ENCODE data around the gene CCDC24.

The CCDC24 gene

GRCh38 chr1:43999455-43999854 is 8.1 kb downstream of the CCDC24 start:
- Histone ChIP-seq H2AFZ (ENCODE audit: low read length) (no peak overlapping the region), H3K27ac (replicated peaks; ENCODE audit: low read length) (no peak overlapping the region), H3K79me1 (ENCODE audit: low read depth, low read length) (peaks cover 2% of the 10 kb centered on the region), H3K18ac (ENCODE audit: low read length) (no peak overlapping the region), H4K8ac (ENCODE audit: low read depth, low read length) (no peak overlapping the region), H3K4me2 (ENCODE audit: insufficient read depth, low read length, poor library complexity, severe bottlenecking) (no peak overlapping the region), H2BK15ac (ENCODE audit: low read length) (no peak overlapping the region), H3K14ac (ENCODE audit: low read length) (no peak overlapping the region), H2AK5ac (ENCODE audit: low read depth, low read length) (no peak overlapping the region), H3K9ac (ENCODE audit: low read depth, low read length, poor library complexity) (peak overlapping the region; percentile 10), H2BK12ac (ENCODE audit: low read length) (no peak overlapping the region), H3K27me3 (ENCODE audit: control insufficient read depth in 3 of 3, insufficient read depth in 3 of 3, low read depth in 1 of 3, low read length in 3 of 3) (no peaks in the 10 kb centered on the region), H3K4me1 (ENCODE audit: control insufficient read depth in 2 of 2, insufficient read depth in 1 of 2, low read depth in 1 of 2, low read length in 2 of 2) (peaks cover 16 to 21% of the 10 kb centered on the region in 2 donors), H3K4ac (ENCODE audit: low read length) (no peak overlapping the region), H2BK5ac (ENCODE audit: low read length) (no peak overlapping the region), H3K36me3 (replicated peaks in 1 of 2; ENCODE audit: control insufficient read depth in 2 of 2, insufficient read depth in 2 of 2, low read length in 2 of 2) (peaks cover 0 to 24% of the 10 kb centered on the region in 2 donors), H3K9me3 (replicated peaks in 1 of 2; ENCODE audit: control insufficient read depth in 2 of 2, insufficient read depth in 1 of 2, low read depth in 1 of 2, low read length in 2 of 2) (no peaks in the 10 kb centered on the region), H3K23ac (ENCODE audit: low read depth, low read length, poor library complexity) (peak overlapping the region; percentile 48), H3K4me3 (ENCODE audit: low read length in 2 of 2) (no peak overlapping the region), H2BK120ac (ENCODE audit: low read depth, low read length) (no peak overlapping the region), H4K91ac (ENCODE audit: low read depth, low read length, poor library complexity) (no peak overlapping the region)
- no peak for DNase-seq (ENCODE audit: low spot score)
- whole genome bisulfite sequencing, 2 donors (ENCODE audit: extremely low coverage in 2 of 2, insufficient read length in 2 of 2, insufficient replicate concordance in 1 of 2), result no CpG with 5 or more reads among the region's 8 CpGs

- Histone ChIP-seq H2AFZ (ENCODE audit: low read length) (no peak overlapping the region), H3K9ac (ENCODE audit: low read depth, low read length, poor library complexity) (peak overlapping the region; percentile 63), H3K23ac (ENCODE audit: low read depth, low read length, poor library complexity) (peak overlapping the region; percentile 48), H2BK15ac (ENCODE audit: low read length) (no peak overlapping the region), H2BK12ac (ENCODE audit: low read length) (no peak overlapping the region), H2BK120ac (ENCODE audit: low read depth, low read length) (no peak overlapping the region), H3K4me2 (ENCODE audit: insufficient read depth, low read length, poor library complexity, severe bottlenecking) (no peak overlapping the region), H3K9me3 (replicated peaks in 1 of 2; ENCODE audit: control insufficient read depth in 2 of 2, insufficient read depth in 1 of 2, low read depth in 1 of 2, low read length in 2 of 2) (no peaks in the 10 kb centered on the region), H4K8ac (ENCODE audit: low read depth, low read length) (no peak overlapping the region), H3K27me3 (ENCODE audit: control insufficient read depth in 3 of 3, insufficient read depth in 3 of 3, low read depth in 1 of 3, low read length in 3 of 3) (no peaks in the 10 kb centered on the region), H3K36me3 (replicated peaks in 1 of 2; ENCODE audit: control insufficient read depth in 2 of 2, insufficient read depth in 2 of 2, low read length in 2 of 2) (peaks cover 0 to 26% of the 10 kb centered on the region in 2 donors), H3K14ac (ENCODE audit: low read length) (no peak overlapping the region), H4K91ac (ENCODE audit: low read depth, low read length, poor library complexity) (no peak overlapping the region), H3K4me3 (ENCODE audit: low read length in 2 of 2) (no peak overlapping the region), H3K27ac (replicated peaks; ENCODE audit: low read length) (no peak overlapping the region), H3K4ac (ENCODE audit: low read length) (no peak overlapping the region), H3K79me1 (ENCODE audit: low read depth, low read length) (peaks cover 2% of the 10 kb centered on the region), H2BK5ac (ENCODE audit: low read length) (no peak overlapping the region), H3K18ac (ENCODE audit: low read length) (no peak overlapping the region), H3K4me1 (ENCODE audit: control insufficient read depth in 2 of 2, insufficient read depth in 1 of 2, low read depth in 1 of 2, low read length in 2 of 2) (peaks cover 16 to 18% of the 10 kb centered on the region in 2 donors), H2AK5ac (ENCODE audit: low read depth, low read length) (no peak overlapping the region)
- WGBS, 2 donors (ENCODE audit: extremely low coverage in 2 of 2, insufficient read length in 2 of 2, insufficient replicate concordance in 1 of 2), result no CpG with 5 or more reads among the region's 8 CpGs
- no peak for DNase-seq (ENCODE audit: low spot score)
Observed at GRCh38 chr1:44000122-44000665, 8.8 kb downstream of the CCDC24 start.

GRCh38 chr1:44002165-44002564 is 10.8 kb downstream of the CCDC24 start:
- Histone ChIP-seq H3K27me3 (ENCODE audit: control insufficient read depth in 3 of 3, insufficient read depth in 3 of 3, low read depth in 1 of 3, low read length in 3 of 3) (no peaks in the 10 kb centered on the region), H3K4me2 (ENCODE audit: insufficient read depth, low read length, poor library complexity, severe bottlenecking) (no peak overlapping the region), H2BK15ac (ENCODE audit: low read length) (no peak overlapping the region), H3K79me1 (ENCODE audit: low read depth, low read length) (peaks cover 1% of the 10 kb centered on the region), H3K36me3 (replicated peaks in 1 of 2; ENCODE audit: control insufficient read depth in 2 of 2, insufficient read depth in 2 of 2, low read length in 2 of 2) (peaks cover 0 to 34% of the 10 kb centered on the region in 2 donors), H3K23ac (ENCODE audit: low read depth, low read length, poor library complexity) (no peak overlapping the region), H2AFZ (ENCODE audit: low read length) (no peak overlapping the region), H4K8ac (ENCODE audit: low read depth, low read length) (no peak overlapping the region), H3K4me1 (ENCODE audit: control insufficient read depth in 2 of 2, insufficient read depth in 1 of 2, low read depth in 1 of 2, low read length in 2 of 2) (peaks cover 1 to 3% of the 10 kb centered on the region in 2 donors), H3K9me3 (replicated peaks in 1 of 2; ENCODE audit: control insufficient read depth in 2 of 2, insufficient read depth in 1 of 2, low read depth in 1 of 2, low read length in 2 of 2) (no peaks in the 10 kb centered on the region), H2BK120ac (ENCODE audit: low read depth, low read length) (no peak overlapping the region), H3K4me3 (ENCODE audit: low read length in 2 of 2) (no peak overlapping the region), H3K4ac (ENCODE audit: low read length) (no peak overlapping the region), H2BK12ac (ENCODE audit: low read length) (no peak overlapping the region), H3K18ac (ENCODE audit: low read length) (no peak overlapping the region), H2AK5ac (ENCODE audit: low read depth, low read length) (no peak overlapping the region), H2BK5ac (ENCODE audit: low read length) (no peak overlapping the region), H3K9ac (ENCODE audit: low read depth, low read length, poor library complexity) (no peak overlapping the region), H4K91ac (ENCODE audit: low read depth, low read length, poor library complexity) (no peak overlapping the region), H3K27ac (replicated peaks; ENCODE audit: low read length) (no peak overlapping the region), H3K14ac (ENCODE audit: low read length) (no peak overlapping the region)
- DNase-seq (ENCODE audit: low spot score), result no peak
- WGBS, 2 donors (ENCODE audit: extremely low coverage in 2 of 2, insufficient read length in 2 of 2, insufficient replicate concordance in 1 of 2), result no CpG with 5 or more reads among the region's 8 CpGs

- Histone ChIP-seq H2AK5ac (ENCODE audit: low read depth, low read length) (no peak overlapping the region), H3K4me1 (ENCODE audit: control insufficient read depth in 2 of 2, insufficient read depth in 1 of 2, low read depth in 1 of 2, low read length in 2 of 2) (peaks cover 0 to under 1% of the 10 kb centered on the region in 2 donors), H3K27ac (replicated peaks; ENCODE audit: low read length) (no peak overlapping the region), H2BK12ac (ENCODE audit: low read length) (no peak overlapping the region), H3K4me2 (ENCODE audit: insufficient read depth, low read length, poor library complexity, severe bottlenecking) (no peak overlapping the region), H3K79me1 (ENCODE audit: low read depth, low read length) (no peaks in the 10 kb centered on the region), H3K9ac (ENCODE audit: low read depth, low read length, poor library complexity) (no peak overlapping the region), H3K4me3 (ENCODE audit: low read length in 2 of 2) (no peak overlapping the region), H3K27me3 (ENCODE audit: control insufficient read depth in 3 of 3, insufficient read depth in 3 of 3, low read depth in 1 of 3, low read length in 3 of 3) (no peaks in the 10 kb centered on the region), H3K36me3 (replicated peaks in 1 of 2; ENCODE audit: control insufficient read depth in 2 of 2, insufficient read depth in 2 of 2, low read length in 2 of 2) (peaks cover 0 to 32% of the 10 kb centered on the region in 2 donors), H3K4ac (ENCODE audit: low read length) (no peak overlapping the region), H3K14ac (ENCODE audit: low read length) (no peak overlapping the region), H2AFZ (ENCODE audit: low read length) (no peak overlapping the region), H3K18ac (ENCODE audit: low read length) (peak overlapping the region; percentile 16), H4K91ac (ENCODE audit: low read depth, low read length, poor library complexity) (no peak overlapping the region), H2BK15ac (ENCODE audit: low read length) (no peak overlapping the region), H2BK5ac (ENCODE audit: low read length) (no peak overlapping the region), H4K8ac (ENCODE audit: low read depth, low read length) (no peak overlapping the region), H2BK120ac (ENCODE audit: low read depth, low read length) (no peak overlapping the region), H3K23ac (ENCODE audit: low read depth, low read length, poor library complexity) (peak overlapping the region; percentile 62), H3K9me3 (replicated peaks in 1 of 2; ENCODE audit: control insufficient read depth in 2 of 2, insufficient read depth in 1 of 2, low read depth in 1 of 2, low read length in 2 of 2) (no peaks in the 10 kb centered on the region)
- no peak for DNase-seq (ENCODE audit: low spot score)
- no CpG with 5 or more reads among the region's 14 CpGs for WGBS, 2 donors (ENCODE audit: extremely low coverage in 2 of 2, insufficient read length in 2 of 2, insufficient replicate concordance in 1 of 2)
Observed at GRCh38 chr1:44002606-44003157, 11.3 kb downstream of the CCDC24 start.

Measured in neuronal stem cell (in vitro differentiated cells).